ENCODE results near the gene KANSL3.

GRCh38 chr2:96596596-96596995 lies 41.5 kb downstream of the KANSL3 start:
- TF ChIP-seq CTCF (IDR thresholded peaks at IDR 0.05) (no peak), EZH2 (IDR thresholded peaks at IDR 0.05; ENCODE audit: borderline replicate concordance, insufficient read depth, low read depth, low read length, poor library complexity, severe bottlenecking) (no peak)
